COR-L47 (cell line): Measurements from ENCODE around the gene S1PR1.
A peak's percentile ranks its signal among the peaks of the same experiment; 100 is the strongest.

Experiments
- DNase-seq: peaks from one replicate; lab custom pipeline; 2025; lab: John Stamatoyannopoulos, UW

Gene S1PR1

GRCh38 chr1:101245246-101245927, 8.6 kb downstream of the S1PR1 start:
- no peak for DNase-seq

DNA sequence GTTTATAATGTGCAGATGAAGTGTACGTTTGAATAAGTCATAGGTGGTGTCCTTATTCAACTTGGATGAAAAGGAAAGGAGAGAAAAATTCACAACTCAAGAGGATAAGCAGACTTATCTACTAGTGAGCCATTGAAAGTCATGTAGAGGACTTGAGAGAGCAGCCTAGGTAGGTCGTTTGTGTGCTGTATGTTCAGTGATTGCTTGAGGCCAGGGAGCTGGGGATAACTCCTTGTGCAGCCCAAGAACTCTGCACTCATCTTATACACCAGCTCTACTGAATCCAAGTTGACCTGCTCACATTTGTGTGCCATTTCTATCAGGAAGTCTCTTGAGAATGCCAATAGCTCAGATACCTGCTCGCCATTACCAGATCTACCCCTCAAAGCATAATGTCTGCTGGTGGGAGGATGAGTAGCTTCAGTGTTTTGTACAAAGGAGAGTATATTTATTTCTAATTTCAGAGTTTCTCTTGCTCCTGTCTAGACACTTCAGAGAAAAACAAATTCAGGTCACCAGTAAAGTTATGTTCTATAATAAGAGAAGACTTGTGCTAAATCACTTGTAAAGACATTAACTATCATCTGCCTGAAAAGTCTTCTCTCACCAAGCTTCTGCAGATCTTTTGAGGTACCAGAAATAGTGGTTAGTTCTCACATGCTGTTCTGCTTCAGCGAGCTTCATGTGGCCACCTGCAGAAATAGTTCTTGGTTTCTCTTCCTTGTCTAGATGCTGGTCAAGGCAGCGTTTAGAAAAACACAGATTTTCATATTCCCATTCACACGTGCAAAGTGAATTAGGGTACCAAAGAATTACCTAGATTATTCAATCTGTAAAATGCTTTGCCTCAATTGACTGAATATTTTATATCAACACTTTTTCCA, 10.8 kb downstream of the S1PR1 start:
- no peak for DNase-seq

GRCh38 chr1:101250222-101250621, 13.4 kb downstream of the S1PR1 start:
- DNase-seq: no peak

DNA sequence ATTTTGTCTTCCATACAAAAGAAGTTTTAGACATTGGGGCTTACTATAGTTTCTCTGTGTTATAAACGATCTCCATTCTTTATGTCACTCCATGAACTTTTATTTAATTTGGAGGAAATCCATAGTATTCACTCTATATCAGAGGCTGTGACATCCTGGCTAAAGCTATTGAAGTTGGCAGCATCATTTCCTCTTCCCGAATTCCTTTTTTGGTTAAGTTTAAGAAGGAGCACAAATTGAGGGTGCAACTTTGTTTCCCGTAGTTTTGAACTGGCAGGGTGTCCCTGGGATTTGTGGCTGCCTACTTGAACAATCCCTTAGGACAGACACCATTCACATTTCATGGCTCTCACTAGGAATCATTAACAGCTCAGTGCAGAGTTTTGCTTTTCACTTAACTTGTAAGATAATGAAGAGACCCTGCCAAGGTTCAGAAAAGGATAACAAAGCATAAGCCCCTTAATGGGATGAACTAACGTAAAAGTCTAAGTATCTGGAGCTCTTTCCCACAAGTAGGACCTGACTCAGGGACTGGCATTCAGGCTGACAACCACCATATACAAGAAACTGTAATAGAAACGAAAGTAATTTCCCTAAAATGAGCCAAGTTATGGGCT, 13.9 kb downstream of the S1PR1 start:
- no peak for DNase-seq

- no peak for DNase-seq
These were observed 14.7 kb downstream of the S1PR1 start for GRCh38 chr1:101251504-101251903.

DNA sequence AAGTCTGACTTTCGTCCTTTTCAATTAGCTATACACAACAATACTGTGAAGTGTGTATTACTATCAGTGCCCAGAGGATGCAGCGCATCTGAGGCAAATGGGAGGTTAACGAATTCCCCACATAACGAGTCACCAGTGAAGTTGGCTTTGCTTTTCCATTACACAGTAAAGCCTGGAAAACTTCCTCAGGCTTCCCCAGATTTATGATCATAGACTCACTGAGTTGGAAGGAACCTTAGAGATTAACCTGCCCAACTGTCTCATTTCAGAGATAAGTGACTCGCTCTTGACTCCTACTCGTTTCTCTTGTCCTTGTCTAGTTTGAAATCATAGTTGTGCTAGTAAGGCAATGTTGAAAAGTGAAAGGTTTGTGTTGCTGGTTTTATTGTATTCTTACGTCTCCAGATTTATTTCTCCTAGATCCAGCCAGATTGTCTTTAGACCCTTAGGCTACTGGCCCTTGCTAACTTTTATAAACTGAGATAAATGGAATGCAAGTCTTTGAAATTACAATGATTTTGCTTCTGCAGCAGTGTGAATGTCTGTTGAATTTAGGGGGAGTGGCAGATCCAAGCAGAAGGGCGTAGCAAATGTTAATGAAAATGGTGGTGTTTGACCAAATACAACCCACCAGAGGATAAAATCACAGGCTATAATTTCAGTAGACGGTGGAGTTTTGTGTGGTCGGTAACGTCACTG, 17.3 kb downstream of the S1PR1 start:
- no peak for DNase-seq

GRCh38 chr1:101257500-101258325, 20.9 kb downstream of the S1PR1 start:
- DNase-seq: no peak

DNA sequence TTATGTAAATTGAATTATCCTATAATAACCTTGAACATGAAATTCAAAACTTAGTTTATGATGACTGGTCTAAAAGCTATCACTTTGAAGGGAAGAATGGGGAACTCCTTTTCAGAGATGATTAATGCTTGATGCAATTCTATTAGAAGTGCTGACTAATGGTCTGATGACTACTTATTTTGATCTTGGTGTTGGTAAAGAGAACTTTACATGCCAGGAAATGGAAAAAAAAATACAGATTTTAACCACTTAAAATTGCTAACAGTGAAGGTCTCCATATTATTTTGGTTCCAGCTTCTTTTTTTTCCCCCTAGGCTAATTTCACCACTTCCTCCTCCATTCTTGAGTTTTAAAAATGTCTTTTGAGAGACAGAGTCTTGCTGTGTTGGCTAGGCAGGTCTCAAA, 22.9 kb downstream of the S1PR1 start:
- DNase-seq: no peak

- DNase-seq: no peak
These were observed 23.9 kb downstream of the S1PR1 start for GRCh38 chr1:101260556-101261350.

DNA sequence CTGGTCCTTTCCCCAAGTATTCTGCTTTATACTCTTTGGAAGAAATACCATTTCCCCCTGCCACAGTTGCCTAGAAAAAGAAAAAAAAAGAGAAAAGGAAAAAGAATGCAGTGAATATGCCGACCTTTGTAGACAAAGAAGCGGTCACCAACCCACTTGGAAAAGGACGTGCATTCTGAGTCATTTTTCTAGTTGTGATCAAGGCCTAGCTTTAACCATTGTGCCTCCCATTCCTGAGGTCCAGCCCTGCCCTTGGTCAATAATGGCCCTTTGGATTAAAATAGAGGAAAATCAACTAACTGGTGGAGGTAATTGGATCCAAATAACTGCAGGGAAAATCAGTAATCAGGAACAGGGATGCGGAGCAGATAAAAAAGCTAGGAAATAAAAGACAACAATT, 24.8 kb downstream of the S1PR1 start:
- DNase-seq: no peak

GRCh38 chr1:101262060-101262459, 25.2 kb downstream of the S1PR1 start:
- no peak for DNase-seq

DNA sequence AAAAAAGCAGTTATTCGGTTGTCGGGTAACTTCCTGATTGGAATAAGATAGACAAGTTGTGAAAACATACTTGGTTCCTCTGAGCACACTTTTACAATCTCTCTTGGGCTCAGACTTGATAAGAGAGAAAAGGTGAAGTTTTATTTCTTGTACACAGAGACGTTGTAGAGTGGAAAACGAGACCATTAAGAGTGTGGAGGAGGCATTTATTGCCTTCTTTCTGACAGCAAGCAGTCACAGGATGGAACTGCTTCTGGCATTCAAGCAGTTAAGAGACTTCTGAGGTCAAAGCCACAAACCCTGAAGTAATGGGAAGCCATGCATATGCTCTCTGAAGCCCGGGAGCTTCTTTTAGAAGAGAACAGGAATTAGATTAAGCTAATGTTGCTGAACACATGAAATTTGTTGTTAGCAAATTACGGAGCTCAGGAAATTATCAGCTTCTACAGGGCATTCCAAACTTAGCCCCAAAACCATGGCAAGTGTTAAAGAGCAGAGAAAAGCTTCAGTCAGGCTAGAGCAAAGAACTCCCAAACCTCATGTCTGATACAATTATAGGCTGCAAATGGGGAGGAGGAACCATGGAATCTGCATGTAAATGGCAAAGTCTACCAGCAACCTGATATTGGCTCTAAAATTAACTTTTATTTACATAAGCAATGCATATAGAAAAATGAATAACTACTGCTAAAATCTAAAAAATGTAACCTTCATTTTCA, 26.0 kb downstream of the S1PR1 start:
- no peak for DNase-seq

- DNase-seq: peak; percentile 20
These were observed 27.9 kb downstream of the S1PR1 start for GRCh38 chr1:101264697-101265096.

GRCh38 chr1:101265684-101266083, 28.9 kb downstream of the S1PR1 start:
- DNase-seq: no peak

- no peak for DNase-seq
These were observed 30.3 kb downstream of the S1PR1 start for GRCh38 chr1:101267082-101267481.

DNA sequence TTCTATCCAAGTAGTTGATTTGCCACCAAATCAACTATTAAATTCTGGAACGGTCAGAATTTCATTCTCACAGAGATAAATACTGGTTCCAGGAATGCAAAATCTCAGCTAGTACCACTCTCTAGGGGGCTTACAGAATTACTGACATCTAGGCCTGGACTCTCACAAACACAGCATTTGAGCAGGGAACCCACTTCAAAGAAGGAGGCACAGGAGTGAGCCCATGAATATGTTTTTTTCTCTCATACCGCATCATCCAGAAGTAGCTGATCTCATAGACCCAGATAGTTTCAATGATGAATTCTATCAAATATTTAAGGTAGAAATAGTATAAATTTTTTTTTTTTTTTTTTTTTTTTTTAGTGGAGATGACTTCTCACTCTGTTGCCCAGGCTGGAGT, 32.1 kb downstream of the S1PR1 start:
- no peak for DNase-seq

GRCh38 chr1:101275672-101276071, 38.9 kb downstream of the S1PR1 start:
- DNase-seq: no peak

DNA sequence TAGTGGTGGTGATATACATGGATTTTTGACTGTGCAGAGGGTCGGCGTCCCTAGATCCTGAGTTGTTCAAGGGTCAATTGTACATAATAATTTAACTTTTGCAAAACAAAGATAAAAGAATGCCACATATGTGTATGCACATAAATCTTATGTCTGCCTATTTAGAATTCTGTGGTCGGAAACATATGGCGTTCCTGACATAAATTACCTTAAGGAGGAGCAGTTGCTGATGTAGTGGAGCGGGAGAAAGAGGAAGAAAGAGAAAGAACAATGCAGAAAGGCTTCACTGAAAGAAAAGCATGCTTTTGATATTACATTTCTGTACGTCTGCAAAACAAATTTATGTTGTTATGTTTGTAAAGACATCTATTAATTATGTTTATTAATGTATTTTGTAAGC, 40.0 kb downstream of the S1PR1 start:
- DNase-seq: no peak

- no peak for DNase-seq
These were observed 41.4 kb downstream of the S1PR1 start for GRCh38 chr1:101278238-101278637.

DNA sequence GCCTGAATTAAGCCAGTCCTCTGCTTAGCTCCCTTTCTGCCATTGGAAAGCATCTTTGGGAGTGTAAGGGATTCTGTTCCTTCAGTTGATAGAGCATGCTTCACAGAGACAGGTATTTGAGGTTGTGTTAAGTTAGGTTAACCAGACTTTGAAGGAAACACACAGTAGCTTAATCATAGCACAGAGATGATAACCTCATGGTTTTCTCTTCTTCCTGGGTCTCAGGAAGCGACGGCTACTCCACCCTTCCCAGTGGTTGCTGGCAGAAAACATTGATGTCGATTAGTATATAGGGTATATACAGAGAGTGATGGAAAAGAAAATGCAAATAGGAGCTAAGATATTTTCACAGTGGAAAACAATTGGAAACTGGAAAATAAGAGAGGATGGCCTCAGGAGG, 42.0 kb downstream of the S1PR1 start:
- no peak for DNase-seq
